Neuronal stem cell (in vitro differentiated cells): Measurements from ENCODE around the gene SIGLEC6. TPM values are rescaled to one million over a fixed set of nuclear protein-coding genes. Genes with fewer than 3 reads are reported as not detected.

Experiments used
- DNase-seq: peaks from one replicate; pipeline ENCODE4 v3.0.0-alpha.2; 2013; ENCODE audit warnings: low spot score
- H2AFZ ChIP-seq: one replicate; pipeline ENCODE4 v1.6.1; 2013; ENCODE audit warnings: mild to moderate bottlenecking, low read length, inconsistent platforms
- H2AK5ac ChIP-seq: 2 replicates; pipeline ENCODE4 v1.6.1; 2013; ENCODE audit warnings: low read depth, mild to moderate bottlenecking, inconsistent platforms, low read length, moderate library complexity, mixed read lengths
- H2BK120ac ChIP-seq: 2 replicates; pipeline ENCODE4 v1.6.1; 2013; ENCODE audit warnings: low read depth, mild to moderate bottlenecking, inconsistent platforms, low read length, moderate library complexity, mixed read lengths
- H2BK12ac ChIP-seq: one replicate; pipeline ENCODE4 v1.6.1; 2013; ENCODE audit warnings: low read length, inconsistent platforms
- H2BK15ac ChIP-seq: 2 replicates; pipeline ENCODE4 v1.6.1; 2013; ENCODE audit warnings: mild to moderate bottlenecking, low read length, inconsistent platforms, mixed read lengths
- H2BK5ac ChIP-seq: one replicate; pipeline ENCODE4 v1.6.1; 2013; ENCODE audit warnings: inconsistent platforms, mild to moderate bottlenecking, low read length, moderate library complexity
- H3K14ac ChIP-seq: one replicate; pipeline ENCODE4 v1.6.1; 2013; ENCODE audit warnings: low read length, inconsistent platforms
- H3K18ac ChIP-seq: 2 replicates; pipeline ENCODE4 v1.6.1; 2013; ENCODE audit warnings: low read length, inconsistent platforms
- H3K23ac ChIP-seq: 2 replicates; pipeline ENCODE4 v1.6.1; 2013; ENCODE audit warnings: low read depth, mild to moderate bottlenecking, mixed read lengths, low read length, inconsistent platforms; ENCODE audit not compliant: poor library complexity
- H3K27ac ChIP-seq: replicated peaks from 3 replicates; pipeline ENCODE4 v1.5.1; 2013; ENCODE audit warnings: low read length, inconsistent platforms
- H3K27me3 ChIP-seq, 3 experiments: 2 replicates each; pipeline ENCODE4 v1.6.1; 2013; ENCODE audit warnings: low read length in 3 of 3, mild to moderate bottlenecking in 2 of 3, inconsistent platforms in 1 of 3, low read depth in 1 of 3, mixed read lengths in 1 of 3, moderate library complexity in 1 of 3; ENCODE audit not compliant: control insufficient read depth in 3 of 3, insufficient read depth in 3 of 3
- H3K36me3 ChIP-seq, 2 donors: replicated peaks in 1 of 2; 2 replicates each; pipeline ENCODE4 v1.6.1; 2013; ENCODE audit warnings: low read length in 2 of 2; ENCODE audit not compliant: control insufficient read depth in 2 of 2, insufficient read depth in 2 of 2
- H3K4ac ChIP-seq: 2 replicates; pipeline ENCODE4 v1.6.1; 2013; ENCODE audit warnings: inconsistent platforms, mild to moderate bottlenecking, low read length, moderate library complexity
- H3K4me1 ChIP-seq, 2 donors: 1 replicate in 1 of 2; 2 replicates in 1 of 2; pipeline ENCODE4 v1.6.1; 2013; ENCODE audit warnings: low read length in 2 of 2, low read depth in 1 of 2; ENCODE audit not compliant: control insufficient read depth in 2 of 2, insufficient read depth in 1 of 2
- H3K4me2 ChIP-seq: one replicate; pipeline ENCODE4 v1.6.1; 2013; ENCODE audit warnings: mild to moderate bottlenecking, low read length, inconsistent platforms; ENCODE audit not compliant: insufficient read depth, poor library complexity, severe bottlenecking
- H3K4me3 ChIP-seq, 2 donors: 2 replicates each; pipeline ENCODE4 v1.5.1; 2013; ENCODE audit warnings: low read length in 2 of 2, mild to moderate bottlenecking in 2 of 2, inconsistent platforms in 1 of 2, moderate library complexity in 1 of 2
- H3K79me1 ChIP-seq: one replicate; pipeline ENCODE4 v1.6.1; 2013; ENCODE audit warnings: low read depth, mild to moderate bottlenecking, inconsistent platforms, low read length, moderate library complexity
- H3K9ac ChIP-seq: one replicate; pipeline ENCODE4 v1.6.1; 2013; ENCODE audit warnings: mild to moderate bottlenecking, low read depth, low read length, inconsistent platforms; ENCODE audit not compliant: poor library complexity
- H3K9me3 ChIP-seq, 2 donors: replicated peaks in 1 of 2; 2 replicates each; pipeline versions ENCODE3 to v1.6.1; 2013; ENCODE audit warnings: low read length in 2 of 2, mild to moderate bottlenecking in 2 of 2, inconsistent platforms in 1 of 2, low read depth in 1 of 2, mixed read lengths in 1 of 2, moderate library complexity in 1 of 2; ENCODE audit not compliant: control insufficient read depth in 2 of 2, insufficient read depth in 1 of 2
- H4K8ac ChIP-seq: one replicate; pipeline ENCODE4 v1.6.1; 2013; ENCODE audit warnings: low read depth, mild to moderate bottlenecking, inconsistent platforms, low read length, moderate library complexity
- H4K91ac ChIP-seq: one replicate; pipeline ENCODE4 v1.6.1; 2013; ENCODE audit warnings: low read length, low read depth, mild to moderate bottlenecking, inconsistent platforms; ENCODE audit not compliant: poor library complexity
- WGBS, 2 donors: extraction: QIAGEN DNeasy Blood & Tissue Kit; methylation state at CpG; one replicate each; pipeline ENCODE4 v1.1.7; 2013; ENCODE audit warnings: missing lambda C conversion rate in 2 of 2, mixed read lengths in 1 of 2; ENCODE audit not compliant: insufficient read length in 2 of 2, insufficient replicate concordance in 1 of 2; ENCODE audit errors: extremely low coverage in 2 of 2; 5-methylcytosine and 5-hydroxymethylcytosine counted together
- polyA plus RNA-seq, 2 experiments: library from polyadenylated mRNA; stranded (reverse); fragments of 200-250 nt; gene quantifications; one replicate each; pipeline ENCODE4 v1.2.3, GENCODE V29; 2013

The SIGLEC6 gene
- polyA plus RNA-seq (2013, experiment 1 of 2) = not detected
- not detected for polyA plus RNA-seq (2013, experiment 2 of 2)

DNA sequence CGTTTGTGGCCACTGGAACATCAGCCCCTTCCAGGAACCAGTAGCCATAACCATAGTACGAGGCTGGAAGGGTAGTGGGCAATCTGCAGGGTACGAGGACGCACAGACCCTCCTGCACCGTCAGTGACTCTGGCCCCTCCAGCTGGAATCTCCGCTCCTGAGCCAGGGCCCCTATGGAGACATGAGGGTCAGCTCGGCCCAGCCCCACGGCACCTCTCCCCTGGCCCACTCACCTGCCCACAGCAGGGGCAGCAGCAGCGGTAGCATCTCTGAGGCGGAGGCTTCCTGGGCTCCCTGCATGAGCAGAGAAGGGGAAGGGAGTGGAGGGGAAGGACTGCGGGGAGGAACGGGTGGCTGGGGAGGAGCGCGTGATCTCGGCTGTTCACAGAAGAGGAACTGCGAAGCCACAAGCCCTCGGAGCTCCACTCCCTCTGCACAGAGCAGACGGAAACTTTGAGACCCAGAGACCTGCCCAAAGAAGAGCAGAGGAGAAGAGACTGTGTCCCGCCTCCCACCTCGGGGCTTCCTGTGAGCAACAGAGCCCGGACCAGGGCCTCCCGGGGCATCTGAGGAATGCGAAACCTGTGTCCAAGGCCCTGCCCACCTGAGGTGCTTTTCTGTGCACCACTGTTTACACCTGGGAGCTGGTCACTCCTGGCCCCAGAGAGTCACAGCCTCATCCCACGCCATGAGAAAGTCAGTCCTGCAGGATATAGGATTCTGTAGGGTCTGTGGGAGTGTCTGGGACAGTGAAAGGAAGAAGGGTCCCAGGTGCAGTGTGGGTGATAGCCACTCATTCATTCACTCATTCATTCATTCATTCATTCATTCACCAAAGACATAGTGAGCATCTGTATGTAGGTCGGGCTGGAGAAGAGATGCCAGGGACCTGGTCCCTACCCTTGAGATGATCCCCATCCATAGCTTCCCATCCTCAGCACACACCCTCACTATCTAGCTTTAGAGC is at the start of gene SIGLEC6:
SIGLEC6 (minus strand) TSS at position 322 of the 967 bp plus-strand sequence; CDS start at position 300, 22 bp downstream.
- no peaks in the 10 kb centered on the region for H3K36me3 ChIP-seq
- no peak within 1 kb of the TSS for H2AK5ac ChIP-seq
- no peak within 1 kb of the TSS for H4K91ac ChIP-seq
- no peak within 1 kb of the TSS for H3K4me2 ChIP-seq
- peaks cover 0 to 33% (median 0%) of the 10 kb centered on the region in 3 experiments for H3K27me3 ChIP-seq
- no peak within 1 kb of the TSS for H3K9ac ChIP-seq
- H2BK12ac ChIP-seq = no peak within 1 kb of the TSS
- H3K79me1 ChIP-seq = no peaks in the 10 kb centered on the region
- peak within 1 kb of the TSS; percentile 63 for H3K14ac ChIP-seq
- H2BK15ac ChIP-seq = no peak within 1 kb of the TSS
- DNase-seq = no peak
- no peak within 1 kb of the TSS for H3K23ac ChIP-seq
- H3K4me1 ChIP-seq = no peaks in the 10 kb centered on the region
- WGBS, 2 donors = no CpG with 5 or more reads among the region's 25 CpGs
- H3K9me3 ChIP-seq = peaks cover 0 to 12% of the 10 kb centered on the region in 2 donors
- no peak within 1 kb of the TSS for H3K18ac ChIP-seq
- H2AFZ ChIP-seq = peak within 1 kb of the TSS; percentile 22
- H2BK5ac ChIP-seq = no peak within 1 kb of the TSS
- no peak within 1 kb of the TSS for H3K4ac ChIP-seq
- H3K27ac ChIP-seq = no peak within 1 kb of the TSS
- no peak within 1 kb of the TSS for H4K8ac ChIP-seq
- H2BK120ac ChIP-seq = no peak within 1 kb of the TSS
- H3K4me3 ChIP-seq = peak within 1 kb of the TSS in 1 of 2 donors; percentile 31

GRCh38 chr19:51576850-51577249 is 45.4 kb upstream of the SIGLEC6 start:
- no peak overlapping the region for H2AFZ ChIP-seq
- no peak overlapping the region for H3K4ac ChIP-seq
- H2BK5ac ChIP-seq = no peak overlapping the region
- no peak overlapping the region for H3K18ac ChIP-seq
- H2BK120ac ChIP-seq = no peak overlapping the region
- H3K4me2 ChIP-seq = no peak overlapping the region
- no peak overlapping the region for H2BK15ac ChIP-seq
- H3K27ac ChIP-seq = no peak overlapping the region
- no peak overlapping the region for H3K14ac ChIP-seq
- peaks cover 0 to 2% of the 10 kb centered on the region in 2 donors for H3K4me1 ChIP-seq
- peaks cover 21 to 57% of the 10 kb centered on the region in 2 donors for H3K36me3 ChIP-seq
- no peak overlapping the region for H3K4me3 ChIP-seq
- no peak overlapping the region for H4K8ac ChIP-seq
- H3K79me1 ChIP-seq = no peaks in the 10 kb centered on the region
- H3K27me3 ChIP-seq = no peaks in the 10 kb centered on the region
- H4K91ac ChIP-seq = no peak overlapping the region
- H3K23ac ChIP-seq = no peak overlapping the region
- no peak for DNase-seq
- no peaks in the 10 kb centered on the region for H3K9me3 ChIP-seq
- H2AK5ac ChIP-seq = no peak overlapping the region
- no peak overlapping the region for H3K9ac ChIP-seq
- no peak overlapping the region for H2BK12ac ChIP-seq
- WGBS, 2 donors = no CpG with 5 or more reads among the region's 6 CpGs

DNA sequence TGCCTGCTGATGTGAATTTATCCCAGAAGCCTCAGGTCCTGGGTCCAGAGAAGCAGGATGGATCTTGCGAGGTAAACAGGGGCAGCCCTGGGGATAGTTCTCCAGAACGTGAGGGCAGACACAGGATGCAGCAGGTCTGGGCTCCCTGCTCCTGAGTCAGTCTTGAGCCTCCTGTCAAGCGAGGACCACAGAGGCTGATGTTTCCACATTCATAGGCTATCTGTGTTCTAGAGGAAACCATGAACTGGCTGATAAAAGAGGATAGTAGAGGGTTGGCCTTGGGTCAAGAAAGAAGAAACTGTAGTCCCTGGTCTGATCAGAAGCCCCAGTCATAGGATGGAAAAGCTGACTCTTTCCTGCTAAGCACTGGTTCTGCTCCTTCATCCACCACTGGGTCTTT is 41.9 kb upstream of the SIGLEC6 start:
- WGBS, 2 donors = no CpG with 5 or more reads among the region's 3 CpGs
- Histone ChIP-seq H4K8ac (no peak overlapping the region), H3K36me3 (peaks cover 9 to 34% of the 10 kb centered on the region in 2 donors)

DNA sequence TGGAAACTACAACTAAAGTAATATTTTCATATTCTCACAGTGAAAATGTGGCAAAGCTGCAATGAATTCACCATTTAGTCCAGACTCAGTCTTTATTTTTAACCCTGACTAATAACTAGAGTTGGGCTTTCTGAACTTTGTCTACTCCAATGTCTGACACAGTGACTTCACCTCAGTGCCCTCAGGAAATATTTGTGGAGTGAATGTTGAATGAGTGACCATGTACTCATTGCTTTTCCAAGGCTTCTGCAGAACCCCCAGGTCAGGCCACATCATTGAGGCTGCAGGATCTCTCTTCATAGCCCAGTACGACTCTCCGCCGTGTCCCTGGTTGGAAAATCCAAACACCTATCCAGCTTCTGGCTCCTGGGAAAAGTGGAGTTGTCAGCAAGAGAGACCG is 41.4 kb upstream of the SIGLEC6 start:
- Histone ChIP-seq H3K4me2 (no peak overlapping the region), H2AK5ac (no peak overlapping the region), H2BK5ac (no peak overlapping the region), H3K4me3 (no peak overlapping the region), H2BK120ac (no peak overlapping the region), H3K4ac (no peak overlapping the region), H2BK12ac (no peak overlapping the region), H3K9ac (no peak overlapping the region), H3K79me1 (no peaks in the 10 kb centered on the region), H2BK15ac (no peak overlapping the region), H2AFZ (no peak overlapping the region), H3K36me3 (peaks cover 9 to 34% of the 10 kb centered on the region in 2 donors), H3K23ac (no peak overlapping the region), H3K27me3 (peaks cover 0 to 3% (median 0%) of the 10 kb centered on the region in 3 experiments), H4K8ac (no peak overlapping the region), H4K91ac (no peak overlapping the region), H3K9me3 (no peaks in the 10 kb centered on the region), H3K27ac (no peak overlapping the region), H3K14ac (no peak overlapping the region), H3K18ac (no peak overlapping the region), H3K4me1 (peaks cover 0 to 6% of the 10 kb centered on the region in 2 donors)
- WGBS, 2 donors = no CpG with 5 or more reads among the region's 4 CpGs
- DNase-seq = no peak

More for the DNA sequence above, 41.9 kb upstream of the SIGLEC6 start:
- DNase-seq = no peak
- Histone ChIP-seq H3K14ac (no peak overlapping the region), H2BK12ac (no peak overlapping the region), H2BK15ac (no peak overlapping the region), H3K4ac (no peak overlapping the region), H3K4me3 (no peak overlapping the region), H2BK120ac (no peak overlapping the region), H3K23ac (no peak overlapping the region), H4K91ac (no peak overlapping the region), H3K9ac (no peak overlapping the region), H3K27me3 (peaks cover 0 to 3% (median 0%) of the 10 kb centered on the region in 3 experiments), H2AK5ac (no peak overlapping the region), H3K4me1 (peaks cover 0 to 6% of the 10 kb centered on the region in 2 donors), H2AFZ (no peak overlapping the region), H3K27ac (no peak overlapping the region), H2BK5ac (no peak overlapping the region), H3K18ac (no peak overlapping the region), H3K9me3 (no peaks in the 10 kb centered on the region), H3K79me1 (no peaks in the 10 kb centered on the region), H3K4me2 (no peak overlapping the region)
